Stimulated activated CD4-positive, alpha-beta T cell treated with anti-CD3 and anti-CD28 coated beads, TNF-alpha, amount 100 ng/mL, for 4 hours (primary cell): ENCODE measurements around the gene C11orf42.

Source experiments
- DNase-seq, 3 experiments: peaks; one replicate each; pipeline ENCODE4 v3.0.0-alpha.2; 2020; ENCODE audit warnings: low read depth in 3 of 3

The C11orf42 gene

GRCh38 chr11:6253197-6253596 lies 47.8 kb downstream of the C11orf42 start:
- DNase-seq: no peak

DNA sequence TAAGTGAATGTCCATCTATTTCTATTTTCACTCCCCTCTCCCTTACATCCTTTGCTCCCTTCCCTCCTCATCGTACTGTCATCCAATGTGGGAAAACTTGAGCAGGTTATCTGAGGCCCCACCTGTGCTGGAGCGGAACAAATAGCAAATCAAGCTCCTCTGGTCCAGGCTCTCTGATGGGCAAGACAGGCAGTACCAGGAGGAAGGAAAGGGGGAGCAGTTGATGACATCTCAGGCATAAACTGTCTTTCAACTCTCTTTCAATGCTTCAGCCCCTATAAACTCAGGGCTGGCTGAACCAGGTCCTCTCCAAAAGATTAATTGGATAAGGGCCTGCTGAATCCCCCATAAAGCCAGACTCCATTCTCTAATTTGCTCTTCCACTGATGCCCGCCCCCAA lies 52.8 kb downstream of the C11orf42 start:
- no peak for DNase-seq

GRCh38 chr11:6258571-6259081 lies 53.3 kb downstream of the C11orf42 start:
- no peak for DNase-seq

DNA sequence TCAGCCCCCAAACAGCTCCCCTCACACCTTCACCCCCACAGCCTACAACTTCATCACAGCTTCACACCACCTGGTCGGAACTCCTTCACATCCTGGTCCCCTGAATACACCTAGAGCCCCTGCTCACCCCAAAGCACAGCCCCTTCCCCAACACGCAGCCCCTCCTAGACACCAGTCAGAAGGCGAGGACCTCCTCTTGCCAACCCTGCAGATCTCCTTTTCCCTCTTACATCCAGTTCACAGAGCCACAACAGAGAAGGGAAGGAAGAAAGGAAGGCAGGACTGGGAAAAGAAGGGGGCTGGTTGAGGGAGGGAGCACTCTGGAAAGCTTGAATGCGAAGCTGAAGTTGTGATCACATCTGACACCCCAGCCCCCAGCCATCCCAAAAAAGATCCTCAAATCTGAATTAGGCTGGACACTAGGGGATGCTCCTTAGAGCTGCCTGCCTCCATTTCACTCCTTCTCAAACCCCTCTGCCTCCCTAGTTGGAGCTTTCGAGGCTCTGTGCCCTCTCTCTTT lies 54.9 kb downstream of the C11orf42 start:
- DNase-seq: no peak
